GM21360 (cell line): ENCODE results near the gene OGDH.
"Not testable (repeated sequence)": the region's sequence is repeated elsewhere in the genome, so short reads cannot be mapped to it uniquely, and the experiment has no call there.

Source experiments
- ATAC-seq: cut with Tn5 transposase; IDR thresholded peaks from one replicate; pipeline ENCODE4 v1.9.1; 2021; ENCODE audit warnings: mild to moderate bottlenecking, moderate library complexity; ENCODE audit not compliant: unreplicated experiment

OGDH gene

GRCh38 chr7:44666566-44666965 lies 60.1 kb downstream of the OGDH start:
- ATAC-seq = no peak

GRCh38 chr7:44667190-44667589 lies 60.8 kb downstream of the OGDH start:
- ATAC-seq = no peak

DNA sequence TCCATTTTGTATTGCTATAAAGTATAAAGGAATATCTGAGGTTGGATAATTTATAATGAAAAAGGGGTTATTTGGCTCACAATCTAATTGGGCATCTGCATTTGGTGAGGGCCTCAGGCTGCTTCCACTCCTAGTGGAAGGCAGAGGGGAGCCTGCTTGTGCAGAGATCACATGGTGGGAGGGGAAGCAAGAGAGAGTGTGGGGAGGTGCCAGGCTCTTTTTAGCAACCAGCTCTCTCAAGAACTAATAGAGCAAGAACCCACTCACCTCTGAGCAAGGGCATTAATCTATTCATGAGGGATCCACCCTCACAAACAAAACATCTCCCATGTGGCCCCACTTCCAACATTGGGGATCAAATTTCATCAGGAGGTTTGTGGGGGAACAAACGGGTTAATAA lies 64.6 kb downstream of the OGDH start:
- ATAC-seq = no peak

DNA sequence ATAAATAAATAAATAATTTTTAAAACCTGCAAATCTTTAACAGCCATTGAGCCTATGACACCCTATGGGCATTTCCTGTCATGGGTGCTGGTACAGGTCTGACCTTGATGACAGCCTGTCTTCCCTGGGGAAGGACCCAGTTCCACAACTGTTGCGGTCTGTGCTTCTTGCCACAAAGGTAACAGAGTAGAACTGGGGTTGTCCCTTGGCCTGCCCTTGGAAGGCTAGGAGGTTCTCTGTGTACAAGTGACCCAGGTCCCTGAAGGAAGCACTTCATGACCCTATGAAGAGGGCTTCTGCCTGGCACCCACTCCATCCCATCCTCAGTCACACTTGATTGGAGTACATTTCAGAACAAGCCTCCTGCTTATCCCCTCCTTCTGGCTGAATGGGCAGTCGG lies 66.9 kb downstream of the OGDH start:
- no peak for ATAC-seq

DNA sequence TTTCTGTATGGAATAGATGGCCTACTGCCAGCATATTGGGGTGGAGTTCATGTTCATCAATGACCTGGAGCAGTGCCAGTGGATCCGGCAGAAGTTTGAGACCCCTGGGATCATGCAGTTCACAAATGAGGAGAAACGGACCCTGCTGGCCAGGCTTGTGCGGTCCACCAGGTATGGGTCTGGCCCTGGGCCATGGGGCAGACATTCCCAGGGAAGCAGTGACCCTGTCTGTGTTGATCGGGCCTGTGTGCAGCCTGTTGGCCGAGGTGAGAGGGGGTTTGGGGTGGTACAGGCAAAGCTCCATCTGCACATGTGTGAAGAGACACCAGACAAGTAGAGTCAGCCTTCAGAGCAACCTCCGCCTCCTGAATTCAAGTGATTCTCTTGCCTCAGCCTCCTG lies 67.3 kb downstream of the OGDH start:
- no peak for ATAC-seq

DNA sequence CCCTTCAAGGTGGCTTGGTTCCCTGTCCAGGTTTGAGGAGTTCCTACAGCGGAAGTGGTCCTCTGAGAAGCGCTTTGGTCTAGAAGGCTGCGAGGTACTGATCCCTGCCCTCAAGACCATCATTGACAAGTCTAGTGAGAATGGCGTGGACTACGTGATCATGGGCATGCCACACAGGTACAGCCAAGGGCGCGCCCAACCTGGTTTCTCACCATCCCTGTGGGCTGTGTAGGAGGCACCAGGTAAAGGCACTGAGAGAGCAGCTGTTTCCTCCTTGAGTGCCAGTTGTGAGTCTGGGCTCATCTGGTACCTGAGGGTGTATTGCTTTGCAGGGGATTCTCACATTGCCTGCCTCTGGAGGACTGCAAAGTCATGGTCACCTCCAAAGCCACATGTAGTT lies 68.0 kb downstream of the OGDH start:
- no peak for ATAC-seq

GRCh38 chr7:44676776-44677175 lies 70.3 kb downstream of the OGDH start:
- no peak for ATAC-seq

DNA sequence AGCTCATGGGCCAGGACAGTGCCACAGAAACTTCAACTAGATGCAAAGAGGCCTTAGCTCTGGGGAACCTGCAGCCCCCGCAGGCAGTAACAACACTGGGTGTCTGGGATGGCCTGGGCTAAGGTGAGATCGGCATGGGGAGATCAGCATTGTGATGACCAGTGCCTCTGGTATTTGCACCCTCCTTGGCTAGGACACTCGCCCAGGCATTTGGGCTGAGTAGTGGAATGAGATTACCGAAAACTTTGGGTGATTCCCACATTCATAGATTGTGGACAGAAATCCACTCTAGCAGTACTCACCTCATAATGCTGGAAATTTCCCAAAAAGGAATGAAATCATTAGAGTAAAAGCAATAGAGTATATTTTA lies 71.7 kb downstream of the OGDH start:
- ATAC-seq = no peak

DNA sequence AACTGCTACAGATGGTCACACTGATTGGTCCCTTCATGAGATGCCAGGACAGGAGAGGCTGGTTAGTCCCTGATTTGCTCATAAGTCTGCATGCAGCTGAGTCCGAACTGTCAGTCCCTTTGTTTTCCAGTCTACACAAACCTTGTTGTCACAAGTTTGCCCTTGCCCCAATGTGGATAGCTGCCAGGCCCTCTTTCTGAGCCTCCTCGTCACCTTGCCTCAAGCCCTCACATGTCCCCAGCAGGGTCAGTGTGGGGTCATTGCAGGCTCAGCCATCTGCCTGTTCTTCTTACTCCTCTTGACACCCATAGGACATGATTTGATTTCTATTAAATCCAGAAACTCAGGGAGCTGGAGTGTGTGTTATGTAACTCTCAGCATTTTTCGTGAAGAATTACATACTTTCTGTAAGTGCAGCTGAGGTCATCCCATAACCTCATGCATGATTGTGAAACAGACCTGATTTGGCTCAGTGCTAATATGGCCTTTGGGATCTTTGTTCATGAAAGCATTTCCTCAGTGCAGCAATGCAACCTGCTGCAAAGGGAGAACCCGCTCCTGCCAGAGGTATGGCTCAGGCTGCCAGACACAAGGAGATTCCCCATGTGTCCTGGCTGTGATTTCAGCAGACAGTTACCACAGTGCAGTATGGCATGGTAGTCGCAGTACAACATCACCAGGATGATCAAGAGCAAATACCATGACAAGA lies 72.2 kb downstream of the OGDH start:
- ATAC-seq = no peak

DNA sequence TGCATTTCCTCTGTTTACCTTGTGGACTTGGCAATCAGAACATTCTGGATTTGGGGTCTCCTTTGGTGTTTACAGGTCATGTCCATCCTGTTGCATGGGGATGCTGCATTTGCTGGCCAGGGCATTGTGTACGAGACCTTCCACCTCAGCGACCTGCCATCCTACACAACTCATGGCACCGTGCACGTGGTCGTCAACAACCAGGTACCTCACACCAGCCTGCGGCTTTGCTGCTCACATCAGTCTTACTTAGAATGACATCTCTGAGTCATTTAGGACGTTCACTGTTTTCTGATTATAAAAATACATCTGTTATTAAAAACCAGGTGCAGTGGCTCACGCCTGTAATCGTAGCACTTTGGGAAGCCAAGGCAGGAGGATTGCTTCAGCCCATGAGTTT lies 75.2 kb downstream of the OGDH start:
- ATAC-seq = no peak

- no peak for ATAC-seq
Observed at GRCh38 chr7:44685723-44686122, 79.3 kb downstream of the OGDH start.

DNA sequence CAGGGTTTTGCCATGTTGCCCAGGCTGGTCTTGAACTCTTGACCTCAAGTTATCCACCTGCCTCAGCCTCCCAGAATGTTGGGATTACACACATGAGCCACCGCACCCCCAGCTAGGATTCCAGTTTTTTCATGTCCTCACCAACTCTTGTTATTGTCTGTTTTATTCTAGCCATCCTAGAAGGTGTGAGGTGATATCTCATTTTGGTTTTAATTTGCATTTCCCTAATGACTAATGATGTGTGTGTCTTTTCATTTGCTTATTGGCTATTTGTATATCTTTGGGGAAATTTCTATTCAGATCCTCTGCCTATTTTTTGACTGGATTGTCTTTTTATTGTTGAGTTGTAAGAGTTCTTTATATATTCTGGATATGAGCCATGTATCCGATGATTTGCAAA lies 83.0 kb downstream of the OGDH start:
- no peak for ATAC-seq

- no peak for ATAC-seq
Observed at GRCh38 chr7:44693641-44694313, 87.3 kb downstream of the OGDH start.

- no peak for ATAC-seq
Observed at GRCh38 chr7:44694326-44694725, 87.9 kb downstream of the OGDH start.

- no peak for ATAC-seq
Observed at GRCh38 chr7:44694766-44695165, 88.3 kb downstream of the OGDH start.

DNA sequence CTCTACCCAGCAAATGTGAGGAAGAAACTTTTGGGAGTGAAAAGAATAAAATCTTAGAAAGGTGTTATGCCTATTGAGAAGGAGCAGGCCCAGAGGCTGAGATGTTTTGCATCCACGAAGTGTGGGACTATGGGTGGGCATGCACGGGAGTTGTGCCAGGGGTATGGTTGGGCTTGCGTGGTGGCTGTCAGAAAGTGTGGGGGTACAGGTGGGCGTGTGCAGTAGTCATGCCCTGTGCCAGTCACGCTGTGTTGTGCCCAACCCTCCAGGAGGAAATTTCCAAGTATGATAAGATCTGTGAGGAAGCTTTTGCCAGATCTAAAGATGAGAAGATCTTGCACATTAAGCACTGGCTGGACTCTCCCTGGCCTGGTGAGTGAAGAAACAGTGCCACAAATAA lies 89.3 kb downstream of the OGDH start:
- no peak for ATAC-seq

GRCh38 chr7:44696728-44697127 lies 90.3 kb downstream of the OGDH start:
- ATAC-seq = no peak

- ATAC-seq = no peak
Observed at GRCh38 chr7:44697136-44698045, 91.0 kb downstream of the OGDH start.

- ATAC-seq = no peak
Observed at GRCh38 chr7:44698046-44698580, 91.7 kb downstream of the OGDH start.

- ATAC-seq = not testable (repeated sequence)
Observed at GRCh38 chr7:44699598-44699997, 93.2 kb downstream of the OGDH start.

- no peak for ATAC-seq
Observed at GRCh38 chr7:44700322-44700721, 93.9 kb downstream of the OGDH start.
